ENCODE results near the gene BRIP1. TPM values are rescaled to one million over a fixed set of nuclear protein-coding genes. Genes with fewer than 3 reads are reported as not detected.
"Not testable (repeated sequence)": the region's sequence is repeated elsewhere in the genome, so short reads cannot be mapped to it uniquely, and the experiment has no call there.

The BRIP1 gene
- total and polyA plus RNA-seq, 2 donors (not counting 1 experiment from before 2014, with no cell fraction given): 4.0 to 8.1 TPM

GRCh38 chr17:61863801-61864126 is 436 bp upstream of the BRIP1 start:
- peak overlapping the region; percentile 91 for H3K27ac ChIP-seq (ENCODE audit: insufficient read depth, low read length)
- no peaks in the 10 kb centered on the region for H3K27me3 ChIP-seq (ENCODE audit: control insufficient read depth, insufficient read depth, low read length)
- H3K4me2 ChIP-seq (ENCODE audit: extremely low read depth, insufficient read depth, low read length): peak overlapping the region; percentile 77
- no peak for TF ChIP-seq EZH2 (IDR thresholded peaks at IDR 0.05; ENCODE audit: low read length, missing control alignments)
- no peak for TF ChIP-seq CTCF (conservative IDR thresholded peaks at IDR 0.05 in 1 of 2, IDR thresholded peaks at IDR 0.05 in 1 of 2; ENCODE audit: low read depth in 1 of 2, low read length in 2 of 2)
- peak overlapping the region; percentile 79 to 99 (median 97) for H3K4me3 ChIP-seq (replicated peaks in 1 of 4; ENCODE audit: control extremely low read depth in 1 of 4, insufficient read depth in 1 of 4, low read depth in 3 of 4, low read length in 4 of 4)
- no peaks in the 10 kb centered on the region for H3K9me3 ChIP-seq (ENCODE audit: control insufficient read depth, insufficient read depth, low read depth, low read length)
- peak overlapping the region; percentile 71 for H2AFZ ChIP-seq (ENCODE audit: low read length)
- no peaks in the 10 kb centered on the region for H4K20me1 ChIP-seq (ENCODE audit: control insufficient read depth, extremely low read depth, insufficient read depth, low read length)
- peaks cover 9% of the 10 kb centered on the region for H3K4me1 ChIP-seq (ENCODE audit: control insufficient read depth, extremely low read depth, insufficient read depth, low read length)
- peak overlapping the region; percentile 29 for H3K9ac ChIP-seq (ENCODE audit: insufficient read depth, low read length)
- DNase-seq (ENCODE audit: low read depth in 2 of 2): no peak
- H3K36me3 ChIP-seq (ENCODE audit: control insufficient read depth, insufficient read depth, low read length): no peaks in the 10 kb centered on the region
- H3K79me2 ChIP-seq (ENCODE audit: control insufficient read depth, insufficient read depth, low read length): peaks cover 19% of the 10 kb centered on the region

- H3K27me3 ChIP-seq (ENCODE audit: control insufficient read depth, insufficient read depth, low read length): no peaks in the 10 kb centered on the region
- H2AFZ ChIP-seq (ENCODE audit: low read length): peak overlapping the region; percentile 98
- peak overlapping the region; percentile 64 for H3K4me2 ChIP-seq (ENCODE audit: extremely low read depth, insufficient read depth, low read length)
- H3K79me2 ChIP-seq (ENCODE audit: control insufficient read depth, insufficient read depth, low read length): peaks cover 19% of the 10 kb centered on the region
- peak overlapping the region; percentile 29 for H3K9ac ChIP-seq (ENCODE audit: insufficient read depth, low read length)
- H4K20me1 ChIP-seq (ENCODE audit: control insufficient read depth, extremely low read depth, insufficient read depth, low read length): no peaks in the 10 kb centered on the region
- H3K27ac ChIP-seq (ENCODE audit: insufficient read depth, low read length): peak overlapping the region; percentile 38
- H3K4me3 ChIP-seq (replicated peaks in 1 of 4; ENCODE audit: control extremely low read depth in 1 of 4, insufficient read depth in 1 of 4, low read depth in 3 of 4, low read length in 4 of 4): peak overlapping the region; percentile 79 to 99 (median 97)
- DNase-seq (ENCODE audit: low read depth in 2 of 2): peak; percentile 39 to 57
- H3K4me1 ChIP-seq (ENCODE audit: control insufficient read depth, extremely low read depth, insufficient read depth, low read length): peaks cover 9% of the 10 kb centered on the region
- H3K9me3 ChIP-seq (ENCODE audit: control insufficient read depth, insufficient read depth, low read depth, low read length): no peaks in the 10 kb centered on the region
- TF ChIP-seq EZH2 (IDR thresholded peaks at IDR 0.05; ENCODE audit: low read length, missing control alignments): no peak
- no peaks in the 10 kb centered on the region for H3K36me3 ChIP-seq (ENCODE audit: control insufficient read depth, insufficient read depth, low read length)
Observed at GRCh38 chr17:61862105-61862574, 1.2 kb downstream of the BRIP1 start.

- DNase-seq (ENCODE audit: low read depth in 2 of 2): peak in 1 of 2 donors; percentile 25
- H3K9ac ChIP-seq (ENCODE audit: insufficient read depth, low read length); H3K4me1 ChIP-seq (ENCODE audit: control insufficient read depth, extremely low read depth, insufficient read depth, low read length); H2AFZ ChIP-seq (ENCODE audit: low read length); H4K20me1 ChIP-seq (ENCODE audit: control insufficient read depth, extremely low read depth, insufficient read depth, low read length); H3K36me3 ChIP-seq (ENCODE audit: control insufficient read depth, insufficient read depth, low read length); H3K4me2 ChIP-seq (ENCODE audit: extremely low read depth, insufficient read depth, low read length); H3K27ac ChIP-seq (ENCODE audit: insufficient read depth, low read length); H3K9me3 ChIP-seq (ENCODE audit: control insufficient read depth, insufficient read depth, low read depth, low read length); H3K27me3 ChIP-seq (ENCODE audit: control insufficient read depth, insufficient read depth, low read length); H3K4me3 ChIP-seq (replicated peaks in 1 of 4; ENCODE audit: control extremely low read depth in 1 of 4, insufficient read depth in 1 of 4, low read depth in 3 of 4, low read length in 4 of 4): not testable (repeated sequence)
- peaks cover 19% of the 10 kb centered on the region for H3K79me2 ChIP-seq (ENCODE audit: control insufficient read depth, insufficient read depth, low read length)
Observed at GRCh38 chr17:61860397-61860796, 2.9 kb downstream of the BRIP1 start.

DNA sequence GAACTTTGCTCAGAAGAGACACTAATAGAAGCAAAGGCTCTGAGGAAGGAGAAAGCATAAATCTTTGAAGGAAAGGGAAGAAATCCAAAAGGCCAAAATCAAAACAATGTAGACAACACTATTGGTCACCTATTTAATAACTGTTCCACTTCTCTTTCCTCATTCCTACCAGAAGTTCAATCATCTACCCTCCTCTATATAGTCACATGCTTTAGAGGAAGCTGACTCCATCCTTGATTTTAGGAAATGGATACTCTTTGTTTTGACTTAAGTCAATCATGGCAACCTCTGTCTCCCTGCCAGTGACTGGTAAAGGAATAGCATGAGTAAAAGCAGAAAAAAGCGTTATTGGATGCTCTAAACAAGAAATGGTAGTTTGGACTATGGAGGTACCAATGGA is 7.3 kb downstream of the BRIP1 start:
- Histone ChIP-seq H2AFZ (ENCODE audit: low read length) (no peak overlapping the region), H3K9ac (ENCODE audit: insufficient read depth, low read length) (no peak overlapping the region), H3K79me2 (ENCODE audit: control insufficient read depth, insufficient read depth, low read length) (peaks cover under 1% of the 10 kb centered on the region), H3K9me3 (ENCODE audit: control insufficient read depth, insufficient read depth, low read depth, low read length) (no peaks in the 10 kb centered on the region), H3K4me2 (ENCODE audit: extremely low read depth, insufficient read depth, low read length) (no peak overlapping the region), H3K27me3 (ENCODE audit: control insufficient read depth, insufficient read depth, low read length) (no peaks in the 10 kb centered on the region), H3K36me3 (ENCODE audit: control insufficient read depth, insufficient read depth, low read length) (no peaks in the 10 kb centered on the region), H3K27ac (ENCODE audit: insufficient read depth, low read length) (no peak overlapping the region), H3K4me1 (ENCODE audit: control insufficient read depth, extremely low read depth, insufficient read depth, low read length) (peaks cover 1% of the 10 kb centered on the region), H4K20me1 (ENCODE audit: control insufficient read depth, extremely low read depth, insufficient read depth, low read length) (no peaks in the 10 kb centered on the region), H3K4me3 (replicated peaks in 1 of 4; ENCODE audit: control extremely low read depth in 1 of 4, insufficient read depth in 1 of 4, low read depth in 3 of 4, low read length in 4 of 4) (no peak overlapping the region)
- no peak for DNase-seq (ENCODE audit: low read depth in 2 of 2)
- TF ChIP-seq CTCF (conservative IDR thresholded peaks at IDR 0.05 in 1 of 2, IDR thresholded peaks at IDR 0.05 in 1 of 2; ENCODE audit: low read depth in 1 of 2, low read length in 2 of 2) (no peak), EZH2 (IDR thresholded peaks at IDR 0.05; ENCODE audit: low read length, missing control alignments) (no peak)
